Activated CD4-positive, alpha-beta T cell treated with anti-CD3 and anti-CD28 coated beads, Interleukin-2, amount 10 ng/mL, durations not matched to agents 24 days and 14 days (primary cell): ENCODE data around the gene PLA1A. TPM values are rescaled to one million over a fixed set of nuclear protein-coding genes. Genes with fewer than 3 reads are reported as not detected.
A peak's percentile ranks its signal among the peaks of the same experiment; 100 is the strongest.

Experiments
- DNase-seq: peaks from one replicate; pipeline ENCODE4 v3.0.0; 2022
- H3K27ac Mint-ChIP-seq: one replicate; pipeline ENCODE4 v1.8.0; 2022; ENCODE audit warnings: mild to moderate bottlenecking, mixed read lengths
- H3K27me3 Mint-ChIP-seq: one replicate; pipeline ENCODE4 v1.8.0; 2022; ENCODE audit warnings: mixed read lengths
- H3K36me3 Mint-ChIP-seq: one replicate; pipeline ENCODE4 v1.8.0; 2022; ENCODE audit warnings: low read depth, mild to moderate bottlenecking, mixed read lengths
- H3K4me1 Mint-ChIP-seq: one replicate; pipeline ENCODE4 v1.8.0; 2021; ENCODE audit warnings: mixed read lengths
- H3K4me3 Mint-ChIP-seq: one replicate; pipeline ENCODE4 v1.8.0; 2022; ENCODE audit warnings: mild to moderate bottlenecking, moderate library complexity, mixed read lengths
- H3K9me3 Mint-ChIP-seq: one replicate; pipeline ENCODE4 v1.8.0; 2021; ENCODE audit warnings: mixed read lengths
- intact Hi-C: fragments of 100-400 bp; cut with micrococcal nuclease; formaldehyde crosslinking; loops from one replicate; pipeline ENCODE4 v1.15.1; 2023
- total RNA-seq: library from RNA; stranded (reverse); gene quantifications from 2 replicates; pipeline ENCODE4 v1.2.3, GENCODE V29; 2022

Gene PLA1A
- total RNA-seq, 1 donor from 2014 or later: 0.26 TPM

DNA sequence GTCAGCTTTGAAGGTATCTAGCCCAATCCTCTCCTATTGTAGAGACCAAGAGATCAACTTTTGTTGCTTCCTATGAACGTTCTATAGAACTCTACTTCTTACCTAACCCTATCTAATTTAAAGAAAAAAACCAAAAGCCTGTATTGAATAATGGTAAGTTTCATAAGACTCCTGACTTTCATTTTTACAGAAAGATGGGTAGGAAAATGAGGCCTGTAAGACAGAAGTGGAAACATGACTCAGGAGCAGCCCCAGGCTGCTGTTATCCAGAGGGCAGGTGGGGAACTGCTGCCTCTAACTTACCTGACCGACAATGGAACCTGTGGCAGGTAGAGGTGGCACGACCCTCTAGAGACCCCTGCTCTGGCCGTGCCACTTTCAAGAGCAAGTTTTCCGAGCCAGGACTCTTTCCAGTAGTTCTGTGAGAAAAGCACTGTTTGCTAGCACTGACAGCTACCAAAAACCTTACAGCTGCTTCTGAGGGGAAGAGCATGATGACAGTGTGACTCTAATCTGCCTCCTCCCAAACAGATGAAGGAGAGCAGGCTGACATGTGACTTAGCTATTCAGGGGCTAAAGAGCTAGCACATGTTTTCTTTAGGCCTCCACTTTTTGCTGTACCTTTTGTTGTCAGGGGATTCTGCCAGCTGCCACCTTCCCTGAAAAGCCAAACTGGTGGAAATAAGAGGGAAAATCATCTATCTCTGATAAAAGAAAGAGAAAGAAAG, 45.2 kb downstream of the PLA1A start:
- no peaks in the 10 kb centered on the region for H3K27me3 Mint-ChIP-seq
- H3K9me3 Mint-ChIP-seq: peaks cover 11% of the 10 kb centered on the region
- no peak overlapping the region for H3K4me3 Mint-ChIP-seq
- intact Hi-C loops: loop anchor here (2.0 kb wide), 1 partner anchor 320 kb away; no protein-coding TSS in a partner anchor
- peaks cover 13% of the 10 kb centered on the region for H3K36me3 Mint-ChIP-seq
- peak overlapping the region; percentile 14 for H3K27ac Mint-ChIP-seq
- H3K4me1 Mint-ChIP-seq: peaks cover 34% of the 10 kb centered on the region
- no peak for DNase-seq

GRCh38 chr3:119643528-119643927, 45.8 kb downstream of the PLA1A start:
- intact Hi-C loops: loop anchor here (2.0 kb wide), 1 partner anchor 321 kb away; no protein-coding TSS in a partner anchor
- DNase-seq: no peak
- Mint-ChIP-seq H3K9me3 (peaks cover 11% of the 10 kb centered on the region), H3K4me3 (no peak overlapping the region), H3K27me3 (no peaks in the 10 kb centered on the region), H3K36me3 (peaks cover 13% of the 10 kb centered on the region), H3K27ac (no peak overlapping the region), H3K4me1 (peaks cover 29% of the 10 kb centered on the region)

- intact Hi-C loops: no loop called here
- Mint-ChIP-seq H3K4me1 (peaks cover 19% of the 10 kb centered on the region), H3K9me3 (peaks cover 9% of the 10 kb centered on the region), H3K4me3 (no peak overlapping the region), H3K27me3 (no peaks in the 10 kb centered on the region), H3K36me3 (peaks cover 9% of the 10 kb centered on the region), H3K27ac (no peak overlapping the region)
- DNase-seq: no peak
Observed at GRCh38 chr3:119644481-119644880, 46.8 kb downstream of the PLA1A start.

- Mint-ChIP-seq H3K36me3 (peaks cover 3% of the 10 kb centered on the region), H3K27me3 (no peaks in the 10 kb centered on the region), H3K9me3 (peaks cover 4% of the 10 kb centered on the region), H3K27ac (no peak overlapping the region), H3K4me1 (peaks cover 13% of the 10 kb centered on the region), H3K4me3 (no peak overlapping the region)
- no peak for DNase-seq
- intact Hi-C loops: no loop called here
Observed at GRCh38 chr3:119645813-119646212, 48.1 kb downstream of the PLA1A start.

- no peaks in the 10 kb centered on the region for H3K9me3 Mint-ChIP-seq
- H3K27me3 Mint-ChIP-seq: no peaks in the 10 kb centered on the region
- no peak overlapping the region for H3K4me3 Mint-ChIP-seq
- intact Hi-C loops: no loop called here
- DNase-seq: peak; percentile 49
- H3K4me1 Mint-ChIP-seq: peaks cover 13% of the 10 kb centered on the region
- no peaks in the 10 kb centered on the region for H3K36me3 Mint-ChIP-seq
- no peak overlapping the region for H3K27ac Mint-ChIP-seq
Observed at GRCh38 chr3:119647171-119647570, 49.5 kb downstream of the PLA1A start.

GRCh38 chr3:119647843-119648575, 50.3 kb downstream of the PLA1A start:
- no peaks in the 10 kb centered on the region for H3K27me3 Mint-ChIP-seq
- no peak overlapping the region for H3K27ac Mint-ChIP-seq
- intact Hi-C loops: no loop called here
- no peaks in the 10 kb centered on the region for H3K9me3 Mint-ChIP-seq
- no peaks in the 10 kb centered on the region for H3K36me3 Mint-ChIP-seq
- peaks cover 8% of the 10 kb centered on the region for H3K4me1 Mint-ChIP-seq
- DNase-seq: peak; percentile 44
- no peak overlapping the region for H3K4me3 Mint-ChIP-seq

DNA sequence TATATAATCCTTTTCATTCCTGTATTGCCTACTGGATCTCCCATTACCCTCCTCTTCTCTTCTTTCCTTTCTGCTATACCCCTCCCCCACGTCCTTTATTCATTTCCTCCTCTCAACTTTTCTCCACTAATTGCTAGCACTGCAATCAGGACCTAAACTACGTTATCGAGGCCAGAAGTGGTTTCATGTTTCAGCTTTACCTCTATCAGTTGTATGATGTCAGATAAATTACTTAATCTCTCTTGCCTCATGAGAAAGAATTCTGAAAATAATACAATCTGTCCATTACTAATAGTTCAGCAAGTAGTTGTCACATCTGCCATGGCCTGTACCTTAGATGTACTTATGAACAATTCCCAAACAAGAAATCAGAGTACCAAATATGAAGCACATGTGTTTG, 52.1 kb downstream of the PLA1A start:
- H3K36me3 Mint-ChIP-seq: no peaks in the 10 kb centered on the region
- H3K9me3 Mint-ChIP-seq: no peaks in the 10 kb centered on the region
- intact Hi-C loops: no loop called here
- H3K27ac Mint-ChIP-seq: no peak overlapping the region
- DNase-seq: no peak
- H3K4me1 Mint-ChIP-seq: no peaks in the 10 kb centered on the region
- H3K27me3 Mint-ChIP-seq: no peaks in the 10 kb centered on the region
- H3K4me3 Mint-ChIP-seq: no peak overlapping the region

GRCh38 chr3:119652306-119653033, 54.8 kb downstream of the PLA1A start:
- Mint-ChIP-seq H3K27me3 (no peaks in the 10 kb centered on the region), H3K4me3 (no peak overlapping the region), H3K4me1 (peaks cover 3% of the 10 kb centered on the region), H3K36me3 (no peaks in the 10 kb centered on the region), H3K27ac (no peak overlapping the region), H3K9me3 (no peaks in the 10 kb centered on the region)
- DNase-seq: peak; percentile 47
- intact Hi-C loops: no loop called here

DNA sequence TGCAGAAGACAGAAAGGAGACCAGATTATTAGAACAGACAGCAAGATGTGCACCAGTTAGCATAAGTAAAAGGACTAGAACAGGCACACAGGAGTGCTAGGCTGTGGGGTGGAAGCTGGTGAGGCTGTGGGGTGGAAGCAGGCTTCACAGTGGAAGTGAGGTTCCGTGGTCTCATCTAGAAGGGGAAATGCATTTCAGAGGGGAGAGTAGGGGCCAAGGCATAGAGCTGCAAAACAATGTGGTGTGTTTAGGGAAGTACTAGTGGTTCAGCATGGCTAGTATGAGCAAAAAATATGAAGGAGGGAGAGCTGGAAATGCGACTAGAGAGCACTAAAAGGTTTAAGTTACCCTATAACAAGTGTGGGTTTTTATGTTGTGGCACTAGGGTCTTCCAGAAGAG, 56.2 kb downstream of the PLA1A start:
- H3K4me3 Mint-ChIP-seq: no peak overlapping the region
- peaks cover 8% of the 10 kb centered on the region for H3K4me1 Mint-ChIP-seq
- H3K27me3 Mint-ChIP-seq: no peaks in the 10 kb centered on the region
- H3K27ac Mint-ChIP-seq: no peak overlapping the region
- no peaks in the 10 kb centered on the region for H3K9me3 Mint-ChIP-seq
- no peak for DNase-seq
- no peaks in the 10 kb centered on the region for H3K36me3 Mint-ChIP-seq
- intact Hi-C loops: no loop called here

DNA sequence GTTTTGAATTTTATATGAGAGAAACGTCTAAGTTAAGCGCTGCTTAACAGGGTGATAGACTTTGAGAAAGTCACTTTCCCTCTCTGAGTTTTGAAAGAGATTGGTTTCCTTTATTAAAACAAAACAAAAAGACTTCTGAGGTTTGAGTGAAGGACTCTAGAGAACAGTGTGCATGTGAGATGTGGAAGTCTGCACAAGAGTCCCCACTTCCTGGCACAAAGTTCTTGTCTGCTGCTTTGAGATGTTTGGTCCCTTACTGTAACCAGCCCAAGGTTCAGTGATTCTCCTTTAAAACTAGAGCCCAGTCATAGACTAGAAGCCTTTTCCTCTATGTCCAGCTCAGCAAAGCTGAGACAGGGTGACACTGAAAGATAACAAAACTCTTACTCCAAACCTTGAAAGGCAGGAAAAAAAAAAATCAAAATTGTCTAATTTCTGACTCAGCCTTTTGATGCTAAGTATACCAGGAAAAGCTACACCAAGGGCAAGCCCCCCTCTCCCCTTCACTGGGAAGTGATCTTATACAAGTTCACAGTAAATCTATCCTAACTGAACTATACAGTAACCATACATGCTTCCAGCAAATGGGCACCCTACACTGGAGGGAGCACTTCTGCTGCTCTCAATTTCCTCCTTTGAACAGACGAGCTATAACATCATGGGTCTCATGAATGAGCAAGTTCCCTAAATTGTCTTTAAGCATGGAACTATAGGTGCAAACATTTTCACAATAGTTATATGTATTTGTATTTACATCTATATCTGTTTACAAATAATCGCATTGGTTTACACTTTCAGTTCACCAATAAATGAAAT, 60.4 kb downstream of the PLA1A start:
- peaks cover 2% of the 10 kb centered on the region for H3K36me3 Mint-ChIP-seq
- H3K4me3 Mint-ChIP-seq: no peak overlapping the region
- DNase-seq: no peak
- H3K27me3 Mint-ChIP-seq: no peaks in the 10 kb centered on the region
- H3K27ac Mint-ChIP-seq: no peak overlapping the region
- intact Hi-C loops: no loop called here
- H3K4me1 Mint-ChIP-seq: peaks cover 8% of the 10 kb centered on the region
- no peaks in the 10 kb centered on the region for H3K9me3 Mint-ChIP-seq

DNA sequence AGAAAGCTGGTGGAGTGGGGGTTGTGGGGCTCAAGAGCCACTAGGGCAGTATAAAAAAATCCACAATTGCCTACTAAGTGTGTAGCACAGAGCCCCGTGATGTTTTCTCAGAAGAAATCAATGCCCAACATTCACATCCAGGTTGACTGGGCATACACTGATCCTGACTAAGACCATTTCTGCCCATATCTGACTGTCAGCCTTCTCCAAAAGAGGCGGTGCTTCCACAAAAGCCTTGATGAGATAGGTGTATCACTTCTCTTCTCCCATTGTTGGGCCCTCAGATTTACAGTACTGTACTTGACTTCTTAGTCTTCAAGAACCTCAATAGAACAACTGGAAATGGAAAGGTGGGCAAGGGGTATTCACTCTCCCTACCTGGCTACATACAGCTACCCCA, 61.3 kb downstream of the PLA1A start:
- H3K9me3 Mint-ChIP-seq: no peaks in the 10 kb centered on the region
- H3K36me3 Mint-ChIP-seq: peaks cover 4% of the 10 kb centered on the region
- H3K4me3 Mint-ChIP-seq: no peak overlapping the region
- no peak overlapping the region for H3K27ac Mint-ChIP-seq
- DNase-seq: no peak
- H3K27me3 Mint-ChIP-seq: no peaks in the 10 kb centered on the region
- H3K4me1 Mint-ChIP-seq: peaks cover 11% of the 10 kb centered on the region
- intact Hi-C loops: no loop called here

GRCh38 chr3:119659606-119660291, 62.1 kb downstream of the PLA1A start:
- Mint-ChIP-seq H3K4me1 (peaks cover 11% of the 10 kb centered on the region), H3K27me3 (no peaks in the 10 kb centered on the region), H3K27ac (no peak overlapping the region), H3K36me3 (peaks cover 4% of the 10 kb centered on the region), H3K9me3 (no peaks in the 10 kb centered on the region), H3K4me3 (no peak overlapping the region)
- intact Hi-C loops: no loop called here
- no peak for DNase-seq
